GM18519 (cell line): Measurements from ENCODE around the gene ANXA3.
A peak's percentile ranks its signal among the peaks of the same experiment; 100 is the strongest.
"Not testable (repeated sequence)": the region's sequence is repeated elsewhere in the genome, so short reads cannot be mapped to it uniquely, and the experiment has no call there.

Source experiments
- ATAC-seq: cut with Tn5 transposase; IDR thresholded peaks from one replicate; pipeline ENCODE4 v1.9.1; 2021; ENCODE audit warnings: mild to moderate bottlenecking, moderate library complexity; ENCODE audit not compliant: unreplicated experiment, low FRiP score

ANXA3 gene

GRCh38 chr4:78542373-78542772 is 9.2 kb upstream of the ANXA3 start:
- no peak for ATAC-seq

DNA sequence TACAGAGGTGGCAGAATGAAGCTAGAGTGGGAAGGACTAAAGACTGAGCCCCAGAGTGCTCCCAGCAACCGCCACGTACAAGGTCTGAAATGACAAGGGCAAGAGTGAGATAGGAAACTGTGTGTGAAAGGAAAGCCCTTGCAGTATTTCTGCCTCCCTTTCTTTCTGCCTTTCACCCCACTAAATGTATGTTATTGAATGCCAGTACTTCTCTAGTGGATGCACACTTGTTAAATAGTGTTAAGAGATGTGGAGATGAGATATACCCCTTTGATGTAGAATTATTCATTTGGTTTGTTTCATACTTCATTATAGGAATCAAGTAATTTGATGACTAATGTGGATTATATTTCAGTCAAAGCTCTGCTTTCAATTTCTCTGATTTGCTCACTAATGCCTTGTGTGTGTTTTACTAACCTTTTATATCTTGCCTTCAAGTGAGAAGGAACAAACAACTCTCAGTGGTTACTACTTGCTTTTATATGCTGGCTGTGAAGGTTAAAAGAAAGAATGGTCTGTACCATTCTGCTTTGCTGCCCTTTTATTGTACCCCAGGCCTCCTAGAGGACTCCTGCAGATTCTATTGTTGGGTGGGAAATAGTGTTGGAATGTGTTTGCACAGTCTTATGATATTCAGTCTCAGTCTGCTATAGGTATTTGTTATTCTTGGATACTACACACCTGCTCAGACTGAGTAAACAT is 8.0 kb upstream of the ANXA3 start:
- ATAC-seq: no peak

DNA sequence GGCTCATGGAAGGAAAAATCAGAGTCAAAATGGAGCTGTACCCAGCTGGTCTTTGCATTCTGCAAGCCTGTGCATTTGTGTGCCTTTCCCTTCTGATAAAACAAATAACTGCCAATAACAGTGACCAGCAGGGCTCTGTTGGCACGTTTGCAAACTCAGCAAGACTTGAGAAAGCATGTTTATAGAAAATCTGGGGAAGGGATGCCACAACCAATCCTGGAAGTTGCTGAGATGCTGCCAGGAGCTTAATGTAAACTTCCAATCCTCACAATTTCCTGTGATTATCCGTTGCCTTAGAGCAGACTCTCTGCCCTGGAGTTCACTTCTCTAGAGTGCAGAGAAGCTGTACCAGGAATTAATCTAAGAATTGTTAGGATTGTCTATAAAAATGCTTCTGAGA is 6.9 kb upstream of the ANXA3 start:
- ATAC-seq: no peak

DNA sequence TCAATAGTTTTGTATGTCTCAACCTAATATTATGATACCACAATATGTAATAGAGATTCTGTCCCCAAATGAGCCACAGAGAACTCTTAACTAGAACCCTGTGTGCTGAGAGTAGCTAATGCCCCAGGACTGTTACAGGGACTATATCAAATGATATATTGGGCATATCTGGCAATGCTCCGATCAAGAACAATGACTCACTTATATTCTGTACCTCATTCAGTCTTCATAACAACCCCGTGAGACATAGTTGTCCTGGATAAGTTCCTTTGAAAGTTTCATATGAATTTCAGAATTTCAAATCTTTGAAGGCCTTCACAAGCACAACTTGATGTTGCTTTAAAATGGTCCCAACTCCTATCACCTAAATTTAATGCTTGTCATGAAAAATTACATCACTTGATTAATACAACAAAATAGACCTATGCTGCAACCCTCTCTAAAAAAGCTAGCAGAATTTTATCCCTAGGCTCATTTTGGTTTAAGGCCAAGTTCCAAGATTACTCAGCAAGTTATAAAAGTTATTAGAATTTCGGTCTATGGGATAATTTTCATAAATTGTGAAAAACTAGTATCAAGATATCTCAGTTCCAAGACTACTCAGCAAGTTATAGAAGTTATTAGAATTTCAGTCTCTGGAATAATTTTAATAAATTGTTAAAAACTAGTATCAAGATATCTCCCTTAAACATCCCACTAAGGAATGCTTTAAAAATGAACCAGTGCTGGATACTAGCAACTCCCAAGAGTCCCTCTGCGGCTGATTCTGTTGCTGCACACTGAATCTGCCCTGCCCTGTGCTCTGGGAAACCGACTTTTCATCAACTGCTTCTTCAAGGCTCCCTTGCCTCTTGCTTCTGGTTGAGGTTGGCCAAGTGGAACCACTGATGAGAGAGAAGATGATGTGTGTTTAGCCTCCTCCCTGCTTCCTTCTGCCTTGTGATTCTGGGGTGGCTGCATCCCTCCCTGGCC is 6.0 kb upstream of the ANXA3 start:
- no peak for ATAC-seq

DNA sequence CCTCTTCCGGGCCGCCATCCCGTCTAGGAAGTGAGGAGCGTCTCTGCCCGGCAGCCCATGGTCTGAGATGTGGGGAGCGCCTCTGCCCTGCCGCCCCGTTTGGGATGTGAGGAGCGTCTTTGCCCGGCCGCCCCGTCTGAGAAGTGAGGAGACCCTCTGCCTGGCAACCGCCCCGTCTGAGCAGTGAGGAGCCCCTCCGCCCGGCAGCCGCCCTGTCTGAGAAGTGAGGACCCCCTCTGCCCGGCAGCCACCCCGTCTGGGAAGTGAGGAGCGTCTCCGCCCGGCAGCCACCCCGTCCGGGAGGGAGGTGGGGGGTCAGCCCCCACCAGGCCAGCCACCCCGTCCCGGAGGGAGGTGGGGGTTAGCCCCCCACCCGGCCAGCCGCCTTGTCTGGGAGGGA is 3.7 kb upstream of the ANXA3 start:
- not testable (repeated sequence) for ATAC-seq

- not testable (repeated sequence) for ATAC-seq
Measured at GRCh38 chr4:78548889-78549288, 2.7 kb upstream of the ANXA3 start.

- no peak for ATAC-seq
Measured at GRCh38 chr4:78552389-78553042, 946 bp downstream of the ANXA3 start.

DNA sequence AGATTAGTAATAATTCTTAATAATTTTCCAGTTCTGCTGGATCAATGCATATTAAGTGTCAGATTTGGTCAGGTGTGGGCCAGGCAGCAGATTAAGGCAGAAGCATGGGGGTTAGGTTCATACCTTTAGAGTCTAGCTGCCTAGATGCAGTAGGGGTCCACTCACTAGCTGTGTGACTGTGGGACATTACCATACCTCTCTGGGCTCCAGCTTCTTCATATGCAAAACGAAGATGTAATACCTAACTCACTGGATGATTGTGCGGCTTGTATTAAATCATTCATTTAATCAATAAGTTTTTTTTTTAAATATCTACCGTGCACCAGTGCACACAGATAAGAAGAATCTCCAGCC is 1.4 kb downstream of the ANXA3 start:
- ATAC-seq: no peak

GRCh38 chr4:78553529-78554060 is 2.0 kb downstream of the ANXA3 start:
- no peak for ATAC-seq

- ATAC-seq: no peak
Measured at GRCh38 chr4:78556665-78557064, 5.1 kb downstream of the ANXA3 start.

GRCh38 chr4:78557841-78558240 is 6.3 kb downstream of the ANXA3 start:
- no peak for ATAC-seq

DNA sequence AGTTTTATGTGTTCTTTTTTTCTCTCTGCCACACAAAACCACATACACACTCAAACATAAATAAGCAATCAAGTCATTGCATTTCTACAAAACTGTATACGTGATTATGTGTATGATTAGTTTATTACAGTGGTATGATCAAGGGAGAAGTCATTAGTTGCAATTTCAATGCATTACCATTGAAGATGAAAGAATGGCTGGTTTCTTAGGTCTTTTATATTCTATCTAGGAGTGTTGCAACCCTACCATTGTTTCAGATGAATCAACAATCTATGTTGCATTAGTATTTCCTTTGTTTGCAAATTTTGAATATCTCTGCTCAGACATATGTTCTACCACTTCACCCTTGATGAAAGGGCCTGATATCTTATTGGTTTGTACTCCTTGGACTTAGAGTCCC is 6.8 kb downstream of the ANXA3 start:
- no peak for ATAC-seq

GRCh38 chr4:78560296-78560963 is 8.9 kb downstream of the ANXA3 start:
- no peak for ATAC-seq

DNA sequence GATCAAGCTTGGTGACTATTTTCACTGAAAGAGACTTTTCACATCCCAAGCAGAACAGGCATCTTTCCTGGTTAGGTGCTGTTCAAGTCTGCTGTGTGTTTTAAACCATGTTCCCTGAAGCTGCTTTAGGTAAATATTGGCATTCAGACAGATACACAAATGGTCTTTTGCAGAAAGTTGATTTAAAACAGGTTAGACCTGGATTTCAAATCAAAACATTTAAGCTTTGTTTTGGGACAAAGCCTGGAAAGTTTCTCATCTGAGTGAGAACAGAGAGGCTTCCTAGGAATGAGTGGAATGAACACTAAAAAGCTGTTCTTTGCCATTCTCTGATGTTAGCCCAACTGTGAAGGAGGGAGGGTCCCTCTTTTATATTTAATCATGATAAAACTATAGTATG is 10.1 kb downstream of the ANXA3 start:
- ATAC-seq: no peak

GRCh38 chr4:78562687-78563086 is 11.1 kb downstream of the ANXA3 start:
- no peak for ATAC-seq

- no peak for ATAC-seq
Measured at GRCh38 chr4:78565971-78566372, 14.4 kb downstream of the ANXA3 start.

GRCh38 chr4:78566834-78567499 is 15.4 kb downstream of the ANXA3 start:
- ATAC-seq: peak; percentile 57

DNA sequence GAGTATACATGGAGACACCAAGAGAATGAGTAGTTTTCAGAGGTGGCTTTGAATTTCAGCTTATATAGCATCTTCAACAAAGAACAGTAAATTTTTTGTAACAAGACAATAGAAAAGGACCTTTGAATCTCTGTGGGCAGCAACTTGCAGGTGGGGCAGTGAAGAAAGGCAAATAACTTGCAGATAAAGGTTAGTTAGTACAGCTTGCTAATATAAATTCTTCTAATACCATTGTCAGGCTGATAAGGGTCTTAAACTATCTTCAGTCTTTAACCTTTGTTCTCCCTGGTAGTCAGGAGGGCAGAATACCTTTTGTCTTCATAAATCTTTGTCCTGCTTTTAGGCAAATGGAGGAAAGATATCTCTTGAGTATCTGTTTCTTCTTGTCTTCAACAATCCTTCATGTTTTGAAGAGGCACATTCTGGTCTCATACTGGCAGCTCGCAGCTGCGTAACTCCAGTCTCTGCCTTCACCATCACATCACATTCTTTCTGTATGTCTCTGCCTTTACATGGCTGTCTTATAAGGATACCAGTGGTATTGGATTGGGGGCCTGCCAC is 16.0 kb downstream of the ANXA3 start:
- no peak for ATAC-seq

- no peak for ATAC-seq
Measured at GRCh38 chr4:78568640-78569305, 17.2 kb downstream of the ANXA3 start.
